ENCODE measurements around the gene STRA8.

- TF ChIP-seq, protein P1, sequence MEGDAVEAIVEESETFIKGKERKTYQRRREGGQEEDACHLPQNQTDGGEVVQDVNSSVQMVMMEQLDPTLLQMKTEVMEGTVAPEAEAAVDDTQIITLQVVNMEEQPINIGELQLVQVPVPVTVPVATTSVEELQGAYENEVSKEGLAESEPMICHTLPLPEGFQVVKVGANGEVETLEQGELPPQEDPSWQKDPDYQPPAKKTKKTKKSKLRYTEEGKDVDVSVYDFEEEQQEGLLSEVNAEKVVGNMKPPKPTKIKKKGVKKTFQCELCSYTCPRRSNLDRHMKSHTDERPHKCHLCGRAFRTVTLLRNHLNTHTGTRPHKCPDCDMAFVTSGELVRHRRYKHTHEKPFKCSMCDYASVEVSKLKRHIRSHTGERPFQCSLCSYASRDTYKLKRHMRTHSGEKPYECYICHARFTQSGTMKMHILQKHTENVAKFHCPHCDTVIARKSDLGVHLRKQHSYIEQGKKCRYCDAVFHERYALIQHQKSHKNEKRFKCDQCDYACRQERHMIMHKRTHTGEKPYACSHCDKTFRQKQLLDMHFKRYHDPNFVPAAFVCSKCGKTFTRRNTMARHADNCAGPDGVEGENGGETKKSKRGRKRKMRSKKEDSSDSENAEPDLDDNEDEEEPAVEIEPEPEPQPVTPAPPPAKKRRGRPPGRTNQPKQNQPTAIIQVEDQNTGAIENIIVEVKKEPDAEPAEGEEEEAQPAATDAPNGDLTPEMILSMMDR (IDR thresholded peaks at IDR 0.05; ENCODE audit: low read length), result no peak
- TF ChIP-seq EZH2phosphoT487 (IDR thresholded peaks at IDR 0.05; ENCODE audit: low read length) (no peak), EZH2 (optimal IDR thresholded peaks at IDR 0.05; ENCODE audit: low read depth, low read length) (no peak)
Measured at GRCh38 chr7:135259702-135260101, 26.1 kb downstream of the STRA8 start.

Data from MM.1S (cell line).